ENCODE data around the gene CD34.

The CD34 gene

GRCh38 chr1:207841901-207842300 lies 69.0 kb downstream of the CD34 start:
- H3K4me3 ChIP-seq: no peak overlapping the region
- H3K27ac ChIP-seq: peak overlapping the region in 4 of 21 experiments; percentile 11 to 39 (median 23)

- peak overlapping the region in 2 of 21 experiments; percentile 34 to 39 for H3K27ac ChIP-seq
- no peak overlapping the region for H3K4me3 ChIP-seq
These were observed 69.6 kb downstream of the CD34 start for GRCh38 chr1:207841293-207841692.

DNA sequence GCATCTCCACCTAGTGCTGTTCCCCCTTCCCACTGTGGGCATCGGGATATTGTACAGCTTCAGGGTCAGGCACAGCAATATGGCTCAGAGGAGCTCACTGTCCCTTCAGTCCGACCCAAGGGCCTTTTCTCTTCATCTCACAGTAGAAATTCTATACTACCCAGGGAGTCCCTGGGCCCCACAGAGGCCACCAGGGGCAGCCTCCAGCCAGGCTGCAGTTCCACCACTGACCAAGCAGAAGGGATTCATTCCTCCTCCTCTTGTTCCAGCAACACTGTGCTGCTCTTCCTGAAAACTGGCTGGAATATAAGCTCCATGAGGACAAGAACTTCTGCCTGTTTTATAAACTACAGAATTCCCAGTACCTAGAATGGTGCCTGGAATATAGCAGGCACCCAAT lies 70.5 kb downstream of the CD34 start:
- H3K27ac ChIP-seq: no peak overlapping the region
- H3K4me3 ChIP-seq: no peak overlapping the region

DNA sequence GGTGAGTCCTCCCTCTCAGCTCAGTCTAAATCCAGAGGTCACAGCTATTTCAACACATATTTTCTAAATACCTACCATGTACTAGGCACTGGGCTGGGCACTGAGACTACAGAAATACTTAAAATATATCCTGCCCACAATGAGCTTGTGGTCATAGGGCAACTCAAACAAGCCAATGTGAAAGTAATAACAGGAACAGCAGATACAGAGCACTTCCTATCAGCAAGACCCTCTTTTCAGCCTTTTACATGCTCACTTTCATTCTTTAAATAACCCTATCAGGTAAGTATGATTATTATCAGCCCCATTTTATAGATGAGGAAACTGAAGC lies 71.9 kb downstream of the CD34 start:
- Histone ChIP-seq H3K4me3 (no peak overlapping the region), H3K27ac (peak overlapping the region in 8 of 21 experiments; percentile 5 to 63 (median 22))

GRCh38 chr1:207838156-207839082 lies 72.5 kb downstream of the CD34 start:
- Histone ChIP-seq H3K27ac (peak overlapping the region in 12 of 21 experiments; percentile 5 to 76 (median 35)), H3K4me3 (no peak overlapping the region)

- peak overlapping the region in 7 of 21 experiments; percentile 30 to 76 (median 60) for H3K27ac ChIP-seq
- no peak overlapping the region for H3K4me3 ChIP-seq
These were observed 73.3 kb downstream of the CD34 start for GRCh38 chr1:207837673-207838072.

- H3K27ac ChIP-seq: peak overlapping the region in 4 of 21 experiments; percentile 10 to 41 (median 26)
These were observed 74.2 kb downstream of the CD34 start for GRCh38 chr1:207836591-207837347.

GRCh38 chr1:207835958-207836357 lies 75.0 kb downstream of the CD34 start:
- H3K27ac ChIP-seq: peak overlapping the region in 2 of 21 experiments; percentile 19 to 32
- no peak overlapping the region for H3K4me3 ChIP-seq

More at GRCh38 chr1:207836591-207837347, 74.2 kb downstream of the CD34 start:
- no peak overlapping the region for H3K4me3 ChIP-seq

DNA sequence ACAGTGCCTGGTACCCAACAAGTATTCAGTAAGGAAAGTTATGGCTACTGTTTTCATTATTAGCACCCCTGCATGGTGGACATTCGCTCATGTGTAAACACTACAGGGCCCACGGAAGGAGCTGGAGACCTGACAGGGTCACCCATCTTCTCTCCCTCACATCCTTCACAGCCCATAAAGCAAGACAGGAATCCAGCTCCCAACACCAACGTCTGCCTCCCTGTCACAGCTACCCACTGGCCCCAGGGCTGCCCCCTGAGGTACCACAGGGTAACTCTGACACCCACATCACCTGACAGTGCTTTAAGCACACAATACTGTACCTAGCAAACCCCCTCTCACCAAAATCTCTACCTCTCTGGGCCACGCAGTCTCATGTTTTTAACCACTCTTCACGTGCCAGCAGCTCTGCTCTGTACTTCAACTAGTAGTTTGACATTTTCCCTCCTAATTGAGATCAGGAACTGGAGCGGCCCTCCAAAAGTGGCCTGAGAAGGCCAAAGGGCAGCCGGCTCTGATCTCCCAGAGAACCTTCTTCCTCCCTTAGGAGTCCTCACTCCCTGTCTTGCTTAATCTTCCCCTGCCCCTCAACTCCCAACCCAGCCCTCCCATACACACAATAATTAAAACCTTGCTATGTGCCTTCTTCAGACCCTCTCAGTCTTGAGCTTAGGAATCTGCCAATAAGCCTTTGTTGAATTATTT lies 76.8 kb downstream of the CD34 start:
- Histone ChIP-seq H3K4me3 (no peak overlapping the region), H3K27ac (peak overlapping the region in 3 of 21 experiments; percentile 19 to 82 (median 49))

- H3K27ac ChIP-seq: peak overlapping the region in 4 of 21 experiments; percentile 6 to 82 (median 60)
These were observed 77.5 kb downstream of the CD34 start for GRCh38 chr1:207833381-207833780.

DNA sequence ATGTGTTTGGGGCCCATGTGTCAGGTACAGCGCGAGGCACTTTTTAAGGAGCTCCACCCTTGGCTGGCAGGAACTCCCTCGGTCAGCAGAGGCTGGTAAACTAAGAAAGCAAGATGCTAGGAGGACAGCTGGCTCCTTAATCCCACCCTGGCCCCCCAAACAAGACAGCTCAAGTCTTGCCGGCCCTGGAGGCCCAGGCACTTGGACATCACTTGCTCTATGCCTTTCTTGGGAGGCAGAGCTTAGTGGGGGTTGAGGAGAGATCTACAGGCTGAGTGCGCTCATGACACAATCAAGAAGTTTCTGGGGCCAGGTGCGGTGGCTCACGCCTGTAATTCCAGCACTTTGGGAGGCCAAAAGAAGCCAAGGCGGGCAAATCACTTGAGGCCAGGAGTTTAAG lies 78.1 kb downstream of the CD34 start:
- Histone ChIP-seq H3K27ac (peak overlapping the region in 10 of 21 experiments; percentile 1 to 82 (median 54)), H3K4me3 (no peak overlapping the region)

More at GRCh38 chr1:207833381-207833780, 77.5 kb downstream of the CD34 start:
- no peak overlapping the region for H3K4me3 ChIP-seq

DNA sequence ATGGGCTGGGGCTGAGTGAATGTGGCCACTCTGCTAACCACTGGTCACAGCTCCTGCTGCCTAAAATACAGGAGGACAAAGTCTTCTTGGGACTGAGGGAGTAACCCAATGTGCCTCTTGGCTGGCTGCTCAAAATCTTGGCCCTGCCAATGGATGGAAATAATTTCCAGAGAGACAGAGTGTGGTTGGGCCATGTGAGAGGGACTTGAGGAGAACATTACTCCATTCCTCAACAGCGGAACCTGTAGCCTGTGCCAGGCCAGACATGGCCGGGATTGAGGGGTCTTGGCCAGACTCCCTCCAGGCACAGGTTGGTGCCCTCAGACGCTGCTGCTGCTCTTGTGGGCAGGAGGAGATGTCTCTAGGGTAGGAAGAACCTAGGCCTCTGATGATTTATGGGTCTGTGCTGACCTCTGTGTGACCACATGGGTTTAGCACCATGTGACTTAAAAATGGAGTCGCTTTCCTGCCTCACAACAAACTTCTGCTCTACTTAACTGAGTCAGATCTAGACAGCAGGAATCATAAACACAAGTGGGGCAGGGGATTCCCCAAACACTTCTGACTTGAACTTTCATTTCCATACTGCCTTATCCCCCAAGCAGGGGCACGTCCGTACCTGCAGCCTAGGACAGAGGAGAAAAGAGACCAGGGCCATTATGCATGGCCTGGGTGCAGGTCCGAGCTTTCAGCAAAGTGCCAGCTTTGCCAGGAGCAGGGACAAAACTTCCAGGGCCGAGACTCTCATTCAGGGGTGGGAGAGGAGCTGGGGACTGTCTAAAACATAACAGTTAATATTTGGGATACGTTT lies 79.2 kb downstream of the CD34 start:
- Histone ChIP-seq H3K4me3 (no peak overlapping the region), H3K27ac (peak overlapping the region in 16 of 21 experiments; percentile 1 to 82 (median 54))

All from skin epidermis (tissue), 12 donors.